Body of pancreas (tissue), 4 donors: ENCODE data around the gene FAM78A.

ENCODE experiments used
- CTCF ChIP-seq, 7 experiments: fragments of 450-650 bp in 4 of 7; fragments of 200-600 bp in 3 of 7; sonication (generic) in 3 of 7; IDR thresholded peaks; one replicate each; pipeline ENCODE4 v1.5.1; 2016 to 2019; ENCODE audit warnings: antibody characterized with exemption in 7 of 7
- POLR2A ChIP-seq, 3 donors: fragments of 450-650 bp; IDR thresholded peaks; one replicate each; pipeline ENCODE4 v1.6.1; 2016; ENCODE audit warnings: antibody characterized with exemption in 3 of 3, mild to moderate bottlenecking in 2 of 3

- TF ChIP-seq CTCF (IDR thresholded peaks at IDR 0.05) (no peak), POLR2A (IDR thresholded peaks at IDR 0.05) (no peak)
These were observed 36.9 kb downstream of the FAM78A start for GRCh38 chr9:131239161-131239975.
